Adipose tissue (tissue), 3 donors: ENCODE data around the gene CDY1. TPM values are rescaled to one million over a fixed set of nuclear protein-coding genes. Genes with fewer than 3 reads are reported as not detected.
"Not testable (repeated sequence)": the region's sequence is repeated elsewhere in the genome, so short reads cannot be mapped to it uniquely, and the experiment has no call there.

Source experiments
- H3K27ac ChIP-seq: one replicate; pipeline ENCODE4 v1.5.1; 2013; ENCODE audit warnings: low read depth, low read length
- WGBS, 3 donors: extraction: QIAGEN DNeasy Blood & Tissue Kit; methylation state at CpG; one replicate each; pipeline ENCODE4 v1.1.7; 2013; 5-methylcytosine and 5-hydroxymethylcytosine counted together
- polyA plus RNA-seq, 3 donors: library from polyadenylated mRNA; stranded (reverse); fragments of 200-250 nt; gene quantifications; one replicate each; pipeline ENCODE4 v1.2.3, GENCODE V29; 2013
- donor health status: healthy with polysubstance abuse.
- donor health status: Bipolar disorder and iron deficiency.
- donor health status: healthy.

Gene CDY1
- not detected for polyA plus RNA-seq

GRCh38 chrY:25621817-25622216, at the start of gene CDY1:
CDY1 (plus strand) TSS chrY:25622117; CDS start chrY:25622443, 326 bp downstream.
- not testable (repeated sequence) for H3K27ac ChIP-seq
- WGBS, 3 donors: no CpG with 5 or more reads among the region's 2 CpGs

DNA sequence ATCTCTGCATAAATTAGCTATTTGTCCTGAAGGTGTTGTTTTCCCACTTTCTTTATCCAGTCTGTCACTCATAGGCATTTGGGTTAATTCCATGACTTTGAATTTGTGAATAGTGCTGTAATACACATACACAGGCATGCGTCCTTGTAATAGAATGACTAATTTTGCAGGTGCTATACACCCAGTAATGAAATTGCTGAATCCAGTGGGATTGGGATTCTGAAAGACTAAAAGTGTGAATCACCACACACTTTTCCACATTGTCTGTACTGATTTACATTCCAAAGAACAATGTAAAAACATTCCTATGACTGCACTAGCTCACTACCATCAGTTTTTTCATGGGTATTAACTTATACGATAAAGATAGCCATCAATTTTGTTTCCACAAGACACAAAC, 28.6 kb upstream of the CDY1 start:
- WGBS, 3 donors: no CpG with 5 or more reads among the region's 2 CpGs

GRCh38 chrY:25620209-25620608, 1.7 kb upstream of the CDY1 start:
- H3K27ac ChIP-seq: not testable (repeated sequence)

More for the DNA sequence above, 28.6 kb upstream of the CDY1 start:
- H3K27ac ChIP-seq: not testable (repeated sequence)

GRCh38 chrY:25626524-25626923, 4.6 kb downstream of the CDY1 start:
- H3K27ac ChIP-seq: not testable (repeated sequence)
- WGBS, 3 donors: no CpG with 5 or more reads among the region's 3 CpGs

- H3K27ac ChIP-seq: not testable (repeated sequence)
- WGBS, 3 donors: no CpG with 5 or more reads among the region's 4 CpGs
Observed at GRCh38 chrY:25630383-25631112, 8.6 kb downstream of the CDY1 start.

GRCh38 chrY:25639852-25640251, 17.9 kb downstream of the CDY1 start:
- no CpG with 5 or more reads among the region's 3 CpGs for WGBS, 3 donors
- not testable (repeated sequence) for H3K27ac ChIP-seq

DNA sequence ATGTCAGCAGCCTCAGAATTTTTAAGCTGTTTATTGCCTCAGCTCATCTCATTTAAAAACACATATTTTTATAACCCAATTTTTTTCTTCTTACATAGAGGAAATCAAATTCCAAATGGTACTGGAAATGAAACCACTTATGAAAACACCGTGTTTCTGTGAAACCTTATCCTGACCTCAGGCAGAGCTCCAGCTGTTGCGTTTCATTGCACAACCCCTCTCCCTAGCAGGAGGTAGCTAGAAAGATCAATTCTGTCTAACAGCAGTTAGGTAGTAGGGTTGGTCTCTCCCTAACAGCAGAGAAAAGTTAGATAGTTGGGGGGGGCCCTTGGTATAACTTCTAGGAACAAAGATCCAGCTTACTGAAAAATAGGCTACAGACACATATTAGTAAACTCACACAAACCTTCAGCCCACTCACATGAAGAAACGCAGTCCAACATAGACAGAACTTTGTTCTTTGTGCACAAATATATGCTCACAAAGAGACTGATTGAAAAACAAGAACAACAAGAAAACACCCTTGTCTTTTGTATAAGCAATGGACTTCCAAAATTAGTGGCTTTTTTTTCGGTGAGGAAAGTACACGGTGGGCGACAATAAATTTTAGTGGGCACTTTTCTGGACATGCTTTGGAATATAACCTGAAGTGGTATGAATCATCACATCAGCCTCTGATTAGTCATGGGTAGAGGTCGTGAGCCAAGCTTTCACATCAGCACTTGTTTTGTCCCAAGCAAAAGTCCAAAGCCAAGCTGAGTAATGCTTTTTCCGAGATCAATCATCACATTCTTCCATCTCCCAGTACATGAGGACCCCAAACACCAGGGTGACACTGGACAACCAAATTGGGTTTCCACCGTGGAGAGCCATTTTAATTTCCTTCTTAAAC, 21.4 kb downstream of the CDY1 start:
- no CpG with 5 or more reads among the region's 9 CpGs for WGBS, 3 donors
- not testable (repeated sequence) for H3K27ac ChIP-seq
